ENCODE measurements around the gene SHOX. TPM values are rescaled to one million over a fixed set of nuclear protein-coding genes. Genes with fewer than 3 reads are reported as not detected.

SHOX gene
- total RNA-seq, 3 donors from 2014 or later (not counting 1 experiment from before 2014, with no cell fraction given), result not detected

- Mint-ChIP-seq H3K27me3 (ENCODE audit: low read depth in 2 of 2) (no peaks in the 10 kb centered on the region), H3K4me3 (no peak overlapping the region), H3K9me3 (no peaks in the 10 kb centered on the region), H3K27ac (no peak overlapping the region), H3K36me3 (no peaks in the 10 kb centered on the region), H3K4me1 (no peaks in the 10 kb centered on the region)
- no peak for TF ChIP-seq CTCF (IDR thresholded peaks at IDR 0.05)
- ATAC-seq, result no peak
- 48% methylated on average over 11 of the region's 11 CpGs for WGBS (ENCODE audit: insufficient coverage)
- H3K4me3 ChIP-seq (ENCODE audit: low read length), result no peak overlapping the region
- H3K9me3 ChIP-seq (ENCODE audit: control insufficient read depth, insufficient read depth, low read length), result no peaks in the 10 kb centered on the region
- intact Hi-C loops (cut with micrococcal nuclease), result no loop called here
- no peaks in the 10 kb centered on the region for H3K4me1 ChIP-seq (ENCODE audit: control insufficient read depth, insufficient read depth, low read length)
- no peaks in the 10 kb centered on the region for H3K27me3 ChIP-seq (ENCODE audit: control insufficient read depth, insufficient read depth, low read length)
- no peaks in the 10 kb centered on the region for H3K36me3 ChIP-seq (ENCODE audit: control insufficient read depth, insufficient read depth, low read length)
- no peak overlapping the region for H3K27ac ChIP-seq (ENCODE audit: low read length)
- no peak for DNase-seq
Measured at GRCh38 chrX:652341-652741, 21.8 kb downstream of the SHOX start.

GRCh38 chrX:653306-653705 is 22.7 kb downstream of the SHOX start:
- Histone ChIP-seq H3K27ac (ENCODE audit: low read length) (no peak overlapping the region), H3K9me3 (ENCODE audit: control insufficient read depth, insufficient read depth, low read length) (no peaks in the 10 kb centered on the region), H3K27me3 (ENCODE audit: control insufficient read depth, insufficient read depth, low read length) (no peaks in the 10 kb centered on the region), H3K4me3 (ENCODE audit: low read length) (no peak overlapping the region), H3K4me1 (ENCODE audit: control insufficient read depth, insufficient read depth, low read length) (no peaks in the 10 kb centered on the region), H3K36me3 (ENCODE audit: control insufficient read depth, insufficient read depth, low read length) (no peaks in the 10 kb centered on the region)
- Mint-ChIP-seq H3K9me3 (no peaks in the 10 kb centered on the region), H3K27ac (no peak overlapping the region), H3K27me3 (ENCODE audit: low read depth in 2 of 2) (no peaks in the 10 kb centered on the region), H3K4me3 (no peak overlapping the region), H3K36me3 (no peaks in the 10 kb centered on the region), H3K4me1 (no peaks in the 10 kb centered on the region)
- no peak for DNase-seq
- no peak for ATAC-seq
- WGBS (ENCODE audit: insufficient coverage), result 90% methylated on average over 2 of the region's 4 CpGs
- no peak for TF ChIP-seq CTCF (IDR thresholded peaks at IDR 0.05)
- intact Hi-C loops (cut with micrococcal nuclease), result no loop called here

GRCh38 chrX:661154-661553 is 30.6 kb downstream of the SHOX start:
- DNase-seq (no peak), ATAC-seq (no peak)
- intact Hi-C loops (cut with micrococcal nuclease), result no loop called here
- H3K36me3 Mint-ChIP-seq, result no peaks in the 10 kb centered on the region
- H3K27me3 ChIP-seq (ENCODE audit: control insufficient read depth, insufficient read depth, low read length), result no peaks in the 10 kb centered on the region
- H3K4me3 ChIP-seq (ENCODE audit: low read length), result no peak overlapping the region
- no peaks in the 10 kb centered on the region for H3K4me1 Mint-ChIP-seq
- peaks cover 0 to 3% of the 10 kb centered on the region in 2 donors for H3K9me3 Mint-ChIP-seq
- no peak for TF ChIP-seq CTCF (IDR thresholded peaks at IDR 0.05)
- H3K4me1 ChIP-seq (ENCODE audit: control insufficient read depth, insufficient read depth, low read length), result no peaks in the 10 kb centered on the region
- no peak overlapping the region for H3K27ac ChIP-seq (ENCODE audit: low read length)
- no peak overlapping the region for H3K4me3 Mint-ChIP-seq
- no peaks in the 10 kb centered on the region for H3K36me3 ChIP-seq (ENCODE audit: control insufficient read depth, insufficient read depth, low read length)
- no peaks in the 10 kb centered on the region for H3K27me3 Mint-ChIP-seq (ENCODE audit: low read depth in 2 of 2)
- H3K9me3 ChIP-seq (ENCODE audit: control insufficient read depth, insufficient read depth, low read length), result no peaks in the 10 kb centered on the region
- H3K27ac Mint-ChIP-seq, result no peak overlapping the region
- WGBS (ENCODE audit: insufficient coverage), result 82% methylated on average over 5 of the region's 10 CpGs

- WGBS (ENCODE audit: insufficient coverage), result 92% methylated on average over 20 of the region's 20 CpGs
- no peaks in the 10 kb centered on the region for H3K4me1 ChIP-seq (ENCODE audit: control insufficient read depth, insufficient read depth, low read length)
- ATAC-seq, result no peak
Measured at GRCh38 chrX:662126-662525, 31.5 kb downstream of the SHOX start.

More at GRCh38 chrX:662126-662525, 31.5 kb downstream of the SHOX start:
- Mint-ChIP-seq H3K4me1 (no peaks in the 10 kb centered on the region), H3K27me3 (ENCODE audit: low read depth in 2 of 2) (no peaks in the 10 kb centered on the region), H3K27ac (no peak overlapping the region), H3K4me3 (no peak overlapping the region), H3K36me3 (no peaks in the 10 kb centered on the region), H3K9me3 (peaks cover 0 to 3% of the 10 kb centered on the region in 2 donors)
- Histone ChIP-seq H3K9me3 (ENCODE audit: control insufficient read depth, insufficient read depth, low read length) (no peaks in the 10 kb centered on the region), H3K4me3 (ENCODE audit: low read length) (no peak overlapping the region), H3K36me3 (ENCODE audit: control insufficient read depth, insufficient read depth, low read length) (no peaks in the 10 kb centered on the region), H3K27ac (ENCODE audit: low read length) (no peak overlapping the region), H3K27me3 (ENCODE audit: control insufficient read depth, insufficient read depth, low read length) (no peaks in the 10 kb centered on the region)
- DNase-seq, result no peak
- intact Hi-C loops (cut with micrococcal nuclease), result no loop called here
- TF ChIP-seq CTCF (IDR thresholded peaks at IDR 0.05), result no peak

All from natural killer cell (primary cell).